Fibroblast of the conjunctiva (primary cell): Measurements from ENCODE around the gene AEBP2.
"Not testable (repeated sequence)": the region's sequence is repeated elsewhere in the genome, so short reads cannot be mapped to it uniquely, and the experiment has no call there.

Source experiments
- DNase-seq: peaks from one replicate; pipeline ENCODE4 v3.0.0-alpha.2; 2010; ENCODE audit warnings: low read depth

The AEBP2 gene

GRCh38 chr12:19454837-19455236 is 15.5 kb downstream of the AEBP2 start:
- DNase-seq, result no peak

- DNase-seq, result no peak
Observed at GRCh38 chr12:19456176-19456575, 16.9 kb downstream of the AEBP2 start.

- DNase-seq, result no peak
Observed at GRCh38 chr12:19457561-19457960, 18.3 kb downstream of the AEBP2 start.

- DNase-seq, result no peak
Observed at GRCh38 chr12:19458733-19459132, 19.4 kb downstream of the AEBP2 start.

- DNase-seq, result no peak
Observed at GRCh38 chr12:19461999-19462398, 22.7 kb downstream of the AEBP2 start.

GRCh38 chr12:19462406-19462805 is 23.1 kb downstream of the AEBP2 start:
- no peak for DNase-seq

- no peak for DNase-seq
Observed at GRCh38 chr12:19464192-19464580, 24.9 kb downstream of the AEBP2 start.

- DNase-seq, result no peak
Observed at GRCh38 chr12:19465711-19466110, 26.4 kb downstream of the AEBP2 start.

- DNase-seq, result no peak
Observed at GRCh38 chr12:19474147-19474546, 34.9 kb downstream of the AEBP2 start.

- not testable (repeated sequence) for DNase-seq
Observed at GRCh38 chr12:19475884-19476505, 36.7 kb downstream of the AEBP2 start.

- no peak for DNase-seq
Observed at GRCh38 chr12:19477071-19477470, 37.8 kb downstream of the AEBP2 start.

- DNase-seq, result no peak
Observed at GRCh38 chr12:19480459-19480858, 41.2 kb downstream of the AEBP2 start.

- DNase-seq, result no peak
Observed at GRCh38 chr12:19482036-19482435, 42.7 kb downstream of the AEBP2 start.

GRCh38 chr12:19482551-19483109 is 43.3 kb downstream of the AEBP2 start:
- no peak for DNase-seq

GRCh38 chr12:19483727-19484126 is 44.4 kb downstream of the AEBP2 start:
- DNase-seq, result no peak

- DNase-seq, result no peak
Observed at GRCh38 chr12:19484738-19485137, 45.4 kb downstream of the AEBP2 start.

- no peak for DNase-seq
Observed at GRCh38 chr12:19485240-19485639, 45.9 kb downstream of the AEBP2 start.

- no peak for DNase-seq
Observed at GRCh38 chr12:19489168-19489567, 49.9 kb downstream of the AEBP2 start.

GRCh38 chr12:19490908-19491307 is 51.6 kb downstream of the AEBP2 start:
- DNase-seq, result no peak

GRCh38 chr12:19491863-19492262 is 52.6 kb downstream of the AEBP2 start:
- no peak for DNase-seq

GRCh38 chr12:19496219-19496878 is 57.1 kb downstream of the AEBP2 start:
- no peak for DNase-seq

GRCh38 chr12:19498099-19498498 is 58.8 kb downstream of the AEBP2 start:
- DNase-seq, result no peak

GRCh38 chr12:19499030-19499429 is 59.7 kb downstream of the AEBP2 start:
- no peak for DNase-seq

- no peak for DNase-seq
Observed at GRCh38 chr12:19506497-19506896, 67.2 kb downstream of the AEBP2 start.
